ENCODE measurements around the gene ATP8A2. TPM values are rescaled to one million over a fixed set of nuclear protein-coding genes. Genes with fewer than 3 reads are reported as not detected.

The ATP8A2 gene
- total RNA-seq, 2 donors from 2014 or later, result 0.18 to 0.24 TPM

Other genes starting within 250 kb of the ATP8A2 start
- not detected for gene AMER2, start 199.7 kb upstream of the ATP8A2 start, total RNA-seq
- gene MTMR6, start 84.5 kb upstream of the ATP8A2 start, total RNA-seq, result 10 to 100 TPM; 13.3 to 17.5 TPM
- 10 to 100 TPM; 24.7 to 34.2 TPM for gene NUP58, start 70.3 kb upstream of the ATP8A2 start, total RNA-seq